ENCODE data around the gene CCT2.
"Not testable (repeated sequence)": the region's sequence is repeated elsewhere in the genome, so short reads cannot be mapped to it uniquely, and the experiment has no call there.

CCT2 gene

DNA sequence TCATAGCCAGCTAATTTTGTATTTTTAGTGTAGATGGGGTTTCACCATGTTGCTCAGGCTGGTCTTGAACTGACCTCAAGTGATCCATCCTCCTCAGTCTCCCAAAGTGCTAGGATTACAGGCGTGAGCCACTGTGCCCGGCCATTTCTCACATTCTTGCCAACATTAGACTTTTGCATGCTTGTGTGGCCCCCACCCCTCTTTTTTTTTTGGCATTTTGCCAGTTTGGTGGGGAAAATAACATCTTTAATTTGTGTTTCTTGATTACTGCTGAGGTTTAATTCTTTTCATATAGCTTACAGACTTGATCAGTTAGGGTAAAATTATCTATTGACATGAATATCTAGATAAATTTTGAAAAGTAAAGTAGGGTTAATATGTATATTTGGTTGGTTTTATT, 3.8 kb downstream of the CCT2 start:
- DNase-seq, result no peak

DNA sequence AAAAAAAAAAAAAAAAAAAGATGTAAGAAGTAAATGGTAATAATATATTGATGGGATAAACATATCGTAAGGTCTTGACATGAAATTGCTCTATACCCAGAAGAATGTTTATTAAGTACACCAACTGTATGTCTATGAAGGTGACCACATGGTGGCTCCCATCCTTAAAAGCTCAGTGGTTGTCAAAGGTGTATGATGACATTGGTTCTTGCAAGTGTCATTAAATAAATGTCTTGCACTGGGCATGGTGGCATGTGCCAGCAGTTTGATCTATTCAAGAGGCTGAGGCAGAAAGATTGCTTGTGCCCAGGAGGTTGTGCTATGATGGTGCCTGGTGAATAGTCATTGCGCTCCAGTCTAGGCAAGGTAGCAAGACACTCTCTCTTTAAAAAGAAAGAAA, 10.4 kb downstream of the CCT2 start:
- DNase-seq, result no peak

DNA sequence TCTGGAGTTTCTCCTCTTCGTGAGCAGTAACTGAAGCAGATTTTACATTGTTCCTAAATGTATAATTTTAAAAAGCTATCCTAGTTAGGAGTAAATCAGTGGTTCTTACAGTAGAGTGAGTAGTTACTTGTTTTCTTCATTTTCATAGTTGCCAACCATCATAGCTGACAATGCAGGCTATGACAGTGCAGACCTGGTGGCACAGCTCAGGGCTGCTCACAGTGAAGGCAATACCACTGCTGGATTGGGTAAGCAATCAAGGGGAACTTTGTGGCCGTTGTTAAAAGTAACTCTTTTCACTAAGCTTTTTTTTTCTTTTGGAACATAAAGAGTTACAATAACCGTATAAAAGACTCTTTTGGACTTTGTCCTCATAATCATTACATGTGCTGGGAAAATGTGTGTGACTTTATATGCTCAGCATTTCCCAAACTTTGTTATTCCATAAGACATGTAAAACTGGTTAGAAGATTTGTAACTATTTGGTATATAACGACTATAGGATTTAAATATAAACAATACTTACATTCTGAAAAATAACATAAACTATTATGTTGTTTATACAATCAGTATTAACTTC, 13.0 kb downstream of the CCT2 start:
- DNase-seq, result no peak

DNA sequence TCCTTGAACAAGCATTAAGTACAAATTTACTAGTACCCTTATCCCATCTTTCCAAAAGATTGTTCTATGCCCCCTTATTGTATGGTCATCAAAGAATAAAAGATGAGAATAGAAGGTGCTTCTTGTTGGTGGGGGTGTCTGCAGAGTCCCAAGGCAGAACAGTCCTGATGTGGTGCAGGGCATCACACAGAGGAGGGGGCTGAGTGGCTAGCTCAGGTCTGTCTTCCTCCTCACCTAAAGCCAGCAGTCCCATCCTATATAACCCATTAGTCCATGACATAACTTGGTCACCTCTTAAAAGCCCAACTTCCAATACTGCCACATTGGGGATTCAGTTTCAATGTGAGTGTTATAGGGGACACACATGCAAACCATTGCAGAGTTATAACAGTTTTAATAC, 15.5 kb downstream of the CCT2 start:
- no peak for DNase-seq

DNA sequence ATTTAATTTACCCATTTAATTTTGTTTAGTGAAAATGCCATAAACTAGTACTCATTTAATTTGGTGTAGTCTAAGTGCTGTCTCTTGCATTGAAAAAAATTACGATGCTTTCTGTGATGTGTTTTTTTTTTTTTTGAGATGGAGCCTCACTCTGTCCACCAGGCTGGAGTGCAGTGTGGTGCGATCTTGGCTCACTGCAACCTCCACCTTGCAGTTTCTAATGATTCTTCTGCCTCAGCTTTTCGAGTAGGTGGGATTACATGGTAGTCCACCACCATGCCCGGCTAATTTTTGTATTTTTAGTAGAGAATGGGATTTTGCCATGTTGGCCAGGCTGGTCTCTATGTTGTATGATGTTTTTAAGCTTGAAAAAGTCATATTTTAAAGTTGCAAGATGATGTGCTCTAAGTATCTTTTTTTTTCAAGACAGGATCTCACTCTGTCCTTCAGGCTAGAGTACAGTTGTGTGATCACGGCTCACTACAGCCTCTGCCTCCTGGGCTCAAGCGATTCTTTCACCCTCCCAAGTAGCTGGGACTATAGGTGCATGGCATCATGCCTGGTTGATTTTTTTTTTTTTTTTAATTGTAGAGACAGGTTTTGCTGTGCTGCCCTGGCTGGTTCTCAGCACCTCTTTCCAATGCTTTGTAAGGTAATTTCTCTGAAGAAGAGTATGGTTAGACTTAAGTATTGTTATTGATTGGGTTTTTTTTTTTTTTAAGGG, 16.9 kb downstream of the CCT2 start:
- DNase-seq, result no peak

DNA sequence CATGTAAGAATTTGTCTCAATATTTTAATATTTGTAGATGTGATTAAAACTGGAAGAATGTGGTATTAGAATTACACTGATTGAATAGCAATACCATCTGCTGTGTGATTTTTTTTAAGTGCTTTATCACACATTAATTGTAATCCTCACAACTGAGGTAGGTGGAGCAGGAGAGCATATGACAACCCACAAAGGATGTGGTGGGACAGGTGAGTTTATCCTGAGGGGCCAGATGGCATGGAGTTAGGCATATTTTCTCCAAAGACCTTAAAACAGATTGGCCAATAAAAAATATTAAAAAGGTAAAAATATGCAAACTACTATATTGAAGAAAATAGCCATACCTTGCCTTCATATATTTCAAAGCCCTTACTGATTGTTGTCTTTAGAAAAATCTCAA, 17.7 kb downstream of the CCT2 start:
- DNase-seq, result no peak

DNA sequence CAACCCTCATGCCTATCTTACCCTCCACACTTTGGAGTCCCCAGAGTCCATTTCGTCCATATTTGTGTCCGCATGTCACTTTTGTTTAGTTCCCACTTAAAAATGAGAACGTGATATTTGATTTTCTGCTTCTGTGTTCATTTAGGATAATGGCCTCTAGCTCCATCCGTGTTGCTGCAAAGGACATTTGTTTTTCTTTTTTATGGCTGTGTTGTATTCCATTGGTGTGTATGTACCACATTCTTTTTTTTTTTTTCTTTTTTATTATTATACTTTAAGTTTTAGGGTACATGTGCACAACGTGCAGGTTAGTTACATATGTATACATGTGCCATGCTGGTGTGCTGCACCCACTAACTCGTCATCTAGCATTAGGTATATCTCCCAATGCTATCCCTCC, 18.3 kb downstream of the CCT2 start:
- not testable (repeated sequence) for DNase-seq

DNA sequence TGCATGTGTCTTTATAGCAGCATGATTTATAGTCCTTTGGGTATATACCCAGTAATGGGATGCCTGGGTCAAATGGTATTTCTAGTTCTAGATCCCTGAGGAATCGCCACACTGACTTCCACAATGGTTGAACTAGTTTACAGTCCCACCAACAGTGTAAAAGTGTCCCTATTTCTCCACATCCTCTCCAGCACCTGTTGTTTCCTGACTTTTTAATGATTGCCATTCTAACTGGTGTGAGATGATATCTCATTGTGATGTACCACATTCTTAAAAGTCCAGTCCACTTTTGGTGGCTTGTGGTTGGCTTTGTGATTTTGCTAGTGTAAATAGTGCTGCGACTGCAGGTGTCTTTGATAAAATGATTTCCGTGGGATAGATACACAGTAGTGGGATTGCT, 19.0 kb downstream of the CCT2 start:
- DNase-seq, result not testable (repeated sequence)

DNA sequence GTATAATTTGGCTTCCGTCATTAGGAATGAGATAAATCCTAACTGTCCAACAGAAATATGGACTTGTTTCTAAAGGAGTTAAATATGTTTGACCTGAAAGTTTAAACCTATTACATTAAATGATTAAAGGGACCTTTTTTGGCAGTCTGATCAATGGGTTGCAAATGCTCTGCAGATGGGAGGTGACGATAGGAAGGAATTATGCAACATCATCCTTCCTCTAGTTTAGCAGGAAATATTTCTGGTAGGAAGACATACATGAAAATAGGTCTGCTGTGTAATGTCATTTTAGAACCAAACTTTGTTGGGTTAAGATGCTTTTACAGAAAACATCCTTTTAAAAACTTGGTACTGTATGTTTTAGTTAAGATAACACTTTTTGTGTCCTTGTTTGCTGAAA, 22.9 kb downstream of the CCT2 start:
- no peak for DNase-seq

DNA sequence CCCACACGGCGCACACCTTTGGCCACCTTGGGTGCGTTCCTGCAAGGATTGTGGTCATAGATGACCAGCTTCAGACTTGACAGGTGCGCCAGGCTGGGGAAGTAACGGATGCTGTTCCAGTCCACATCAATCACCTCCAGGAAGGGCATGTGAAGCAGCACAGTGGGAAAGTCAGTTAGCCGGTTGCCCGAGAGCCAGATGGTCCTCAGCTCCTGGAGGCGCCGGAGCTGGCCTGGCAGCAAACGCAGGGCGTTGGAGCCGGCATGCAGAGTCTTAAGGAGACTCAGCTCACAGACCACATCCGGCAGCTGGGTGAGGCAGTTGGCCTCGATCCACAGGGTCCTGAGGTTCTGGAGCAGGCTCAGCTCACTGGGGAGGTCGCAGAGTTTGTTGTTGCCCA, 24.9 kb downstream of the CCT2 start:
- no peak for DNase-seq

DNA sequence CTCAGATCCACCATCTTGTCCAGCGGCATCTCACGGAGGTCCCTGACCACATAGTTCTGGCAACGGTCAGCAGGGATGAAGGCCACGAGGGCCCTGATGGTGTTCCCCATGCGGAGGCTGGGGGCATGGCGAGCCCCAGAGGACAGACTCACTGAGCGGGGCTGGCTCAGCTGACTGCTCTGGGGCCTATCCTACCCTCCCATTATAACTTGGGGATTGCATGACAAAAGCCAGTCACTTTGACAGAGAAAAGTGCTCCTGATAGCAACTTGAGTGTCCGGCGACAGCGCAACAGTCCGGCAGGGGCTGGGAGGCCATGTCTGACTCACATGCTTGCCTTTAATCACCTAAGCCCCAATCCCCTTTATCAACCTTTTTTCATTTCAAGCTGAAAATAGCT, 25.5 kb downstream of the CCT2 start, which contains the start of gene LRRC10:
TSS of gene LRRC10 (minus strand) at position 179 of the 400 bp plus-strand sequence. CDS start at position 110, 69 bp downstream.
- DNase-seq, result no peak

DNA sequence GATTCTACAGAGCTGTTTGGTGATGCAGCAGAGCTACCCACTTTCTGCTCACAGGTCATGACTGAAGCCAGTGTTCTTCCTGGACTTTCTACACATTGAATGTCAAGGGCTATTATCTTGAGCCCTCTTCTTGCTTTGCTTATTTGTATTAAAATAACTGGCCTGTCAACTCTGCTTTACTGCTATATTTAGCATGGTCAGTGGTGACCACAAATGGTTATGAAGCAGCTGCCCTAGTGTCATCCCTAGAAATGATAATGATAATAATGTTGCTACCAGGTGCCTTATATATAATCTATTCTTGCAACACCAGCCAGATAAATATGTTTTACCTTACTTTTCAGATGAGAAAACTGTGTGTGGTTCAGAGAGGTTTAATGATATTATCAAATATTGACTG, 28.1 kb downstream of the CCT2 start:
- no peak for DNase-seq

DNA sequence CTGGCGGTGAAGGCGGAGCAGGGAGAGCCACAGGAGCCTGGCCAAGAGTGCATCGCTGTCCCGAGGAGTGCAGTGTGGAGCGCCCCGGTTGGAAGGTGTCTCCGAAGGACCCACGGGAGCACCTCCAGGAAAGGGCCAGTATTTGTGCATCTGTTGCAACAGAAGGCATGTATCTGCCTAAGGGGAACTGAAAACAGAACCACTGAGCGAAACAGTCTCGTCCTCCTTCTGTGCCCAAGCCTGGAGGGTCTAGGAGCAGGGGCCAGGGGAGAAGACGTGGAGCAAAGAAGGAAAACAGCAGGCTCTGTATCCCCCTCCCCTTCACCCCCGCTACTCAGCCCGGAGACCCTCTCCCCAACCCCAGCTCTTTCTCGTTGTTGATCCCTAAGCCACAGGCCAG, 30.8 kb downstream of the CCT2 start:
- no peak for DNase-seq

DNA sequence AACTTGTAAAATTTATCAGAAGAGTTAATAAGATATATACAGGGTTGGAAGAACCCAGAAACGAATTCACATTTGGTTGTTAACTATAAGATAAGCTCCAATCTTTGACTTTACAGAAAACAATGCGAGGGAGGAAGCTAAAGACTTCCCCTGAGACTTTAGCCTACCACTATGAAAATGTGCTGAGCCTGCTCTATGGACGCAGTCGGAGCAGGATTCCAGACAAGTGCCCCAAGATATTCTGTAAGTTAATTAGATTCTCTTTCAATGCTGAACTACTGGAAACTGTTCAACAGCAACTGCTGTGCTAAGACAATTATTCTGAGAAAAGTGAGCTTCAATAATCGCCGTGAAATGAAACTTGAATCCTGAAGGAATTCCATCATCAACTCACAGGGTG, 33.8 kb downstream of the CCT2 start:
- DNase-seq, result no peak

DNA sequence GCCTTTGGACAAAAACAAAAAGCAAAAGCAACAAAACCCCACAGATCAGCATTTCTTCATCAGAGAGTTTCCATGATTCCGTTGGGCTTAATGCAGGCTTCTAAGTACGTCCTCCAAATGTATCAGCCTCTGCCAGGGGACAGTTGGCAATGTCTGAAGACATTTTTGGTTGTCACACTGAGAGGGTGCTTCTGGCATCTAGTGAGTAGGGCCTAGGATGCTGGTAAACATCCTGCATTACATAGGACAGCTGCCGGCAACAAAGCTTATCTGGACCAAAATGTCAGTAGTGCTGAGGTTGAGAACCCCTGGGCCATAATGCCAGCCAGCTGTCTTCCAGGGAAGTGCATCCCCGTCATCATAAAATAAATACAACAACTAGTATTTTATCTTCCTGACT, 34.8 kb downstream of the CCT2 start:
- DNase-seq, result no peak

DNA sequence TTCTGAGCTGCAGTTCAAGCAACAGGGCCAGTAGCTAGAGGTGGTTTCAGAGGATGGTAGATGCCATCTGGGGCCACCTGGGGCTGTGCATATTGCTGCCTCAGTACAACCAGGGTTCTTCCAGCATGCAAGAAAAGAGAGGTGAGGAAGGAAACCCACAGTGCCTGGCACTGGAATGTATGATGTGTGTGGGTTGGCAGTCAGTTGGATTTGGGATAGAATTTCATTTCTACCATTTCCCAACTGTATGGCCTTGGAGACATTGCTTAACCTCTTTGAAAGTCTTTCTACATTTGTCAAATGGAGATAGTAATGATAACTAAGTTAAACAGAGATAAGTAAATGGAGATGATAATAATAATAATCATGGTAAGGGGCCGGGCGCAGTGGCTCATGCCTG, 35.7 kb downstream of the CCT2 start:
- DNase-seq, result no peak

DNA sequence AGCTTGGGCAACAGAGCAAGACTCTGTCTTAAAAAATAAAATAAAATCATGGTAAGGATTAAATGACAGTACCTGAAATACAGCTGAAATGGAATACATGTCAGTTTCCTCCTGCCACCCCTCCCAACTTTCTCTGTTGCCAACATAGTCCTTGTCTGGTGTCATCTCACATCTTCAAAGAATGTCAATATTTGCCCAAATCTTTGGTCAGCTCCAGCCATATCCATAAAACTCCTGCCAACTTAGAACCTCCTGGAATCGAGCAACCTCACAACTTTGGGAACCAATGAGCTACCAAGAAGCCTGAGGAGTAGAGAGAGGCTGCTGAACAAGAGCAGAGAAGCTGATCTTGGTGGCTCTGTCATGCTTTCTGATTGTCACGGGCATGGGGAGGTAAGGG, 36.3 kb downstream of the CCT2 start:
- no peak for DNase-seq

DNA sequence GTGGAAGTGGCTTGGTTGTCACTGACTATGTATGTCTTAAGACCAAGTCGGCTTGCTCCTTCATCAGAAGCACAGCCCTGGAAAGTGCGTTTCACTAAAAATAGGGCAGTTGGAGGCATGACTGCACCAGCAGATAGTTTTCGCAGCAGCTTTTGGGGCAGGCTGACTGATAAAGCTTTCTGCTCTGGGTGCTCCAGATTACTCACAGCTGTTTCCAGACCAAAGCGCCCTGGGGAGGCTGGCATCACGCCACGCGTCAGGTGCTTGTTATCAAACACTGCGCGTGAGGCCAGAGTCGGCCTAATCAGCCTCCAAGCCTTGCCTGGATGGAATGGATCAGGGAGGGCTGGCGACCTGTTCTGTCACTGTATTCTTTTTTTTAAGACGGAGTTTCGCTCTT, 38.7 kb downstream of the CCT2 start:
- DNase-seq, result no peak

DNA sequence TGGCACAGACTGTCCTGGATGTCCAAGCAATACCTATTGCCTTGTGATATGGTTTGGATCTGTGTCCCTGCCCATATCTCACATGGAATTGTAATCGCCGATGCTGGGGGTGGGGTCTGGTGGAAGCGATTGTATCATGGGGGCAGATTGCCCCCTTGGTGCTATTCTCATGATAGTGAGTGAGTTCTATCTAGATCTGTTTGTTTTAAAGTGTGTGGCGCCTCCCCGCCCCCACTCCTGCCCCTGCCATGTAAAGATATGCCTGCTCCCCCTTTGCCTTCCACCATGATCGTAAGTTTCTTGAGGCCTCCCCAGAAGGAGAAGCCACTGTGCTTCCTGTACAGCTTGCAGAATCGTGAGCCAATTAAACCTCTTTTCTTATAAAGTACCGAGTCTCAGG, 42.2 kb downstream of the CCT2 start:
- DNase-seq, result no peak

DNA sequence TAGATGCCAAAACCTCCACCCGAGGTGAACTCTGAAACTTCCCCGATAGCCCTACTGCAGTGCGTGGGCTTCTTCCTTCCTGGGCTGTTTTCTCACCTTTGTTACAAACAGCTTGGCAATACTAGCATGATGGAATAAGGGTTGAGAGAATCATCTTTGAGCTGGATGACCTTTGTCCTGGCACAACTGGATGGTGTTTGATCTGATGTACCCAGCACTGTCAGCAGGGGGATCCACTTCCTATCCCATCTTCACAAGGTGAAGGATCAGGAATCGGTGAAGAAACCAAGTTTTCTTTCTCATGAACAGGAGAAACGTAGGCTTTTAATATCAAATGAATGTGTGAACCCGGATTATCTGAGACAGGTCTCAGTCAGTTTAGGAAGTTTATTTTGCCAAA, 44.9 kb downstream of the CCT2 start:
- no peak for DNase-seq

DNA sequence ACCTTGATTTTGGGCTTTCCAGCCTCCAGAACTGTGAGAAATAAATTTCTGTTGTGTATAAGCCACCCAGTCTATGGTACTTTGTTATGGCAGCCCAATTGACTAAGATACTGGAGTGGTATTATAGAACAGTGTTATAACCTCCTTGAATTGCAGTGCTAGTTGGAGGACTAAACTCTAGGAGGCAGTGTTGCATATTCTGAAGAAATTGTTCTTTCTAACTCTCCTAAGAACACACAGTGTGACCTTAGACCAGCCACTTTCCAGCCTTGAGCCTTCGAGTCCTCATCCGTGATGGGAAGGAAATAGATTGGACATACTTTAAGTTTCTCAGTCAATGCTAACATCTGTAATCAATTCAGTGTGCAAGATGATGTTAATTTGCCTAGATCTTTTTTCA, 47.8 kb downstream of the CCT2 start:
- no peak for DNase-seq

DNA sequence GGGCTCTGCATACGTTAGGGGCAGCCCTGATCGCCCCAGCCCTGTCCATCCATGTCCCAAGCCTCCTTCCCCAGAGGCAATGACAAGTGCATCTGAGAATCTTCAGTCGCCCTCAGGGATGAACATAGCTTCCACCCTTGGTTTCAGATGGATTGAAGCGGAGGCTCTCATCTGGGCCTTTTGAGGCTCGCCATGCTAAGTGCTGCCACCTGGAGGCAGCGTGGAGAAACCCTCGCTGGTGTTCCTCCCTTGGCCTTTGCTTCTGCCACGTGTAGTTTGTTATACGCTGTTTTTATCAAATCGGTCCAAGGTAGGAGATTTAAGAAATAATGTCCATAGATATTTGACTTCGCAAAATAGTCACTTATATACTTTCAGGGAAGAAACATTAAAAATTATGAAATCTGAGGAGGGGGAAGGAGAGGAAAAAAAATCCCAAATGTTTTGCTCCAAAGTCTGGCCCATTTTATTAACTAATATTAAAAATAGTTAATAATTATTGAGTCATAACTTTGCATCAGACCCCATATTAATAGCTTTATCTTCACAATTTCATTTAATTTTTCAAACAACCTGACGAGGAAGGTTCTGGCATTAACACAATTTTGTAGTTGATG, 54.2 kb downstream of the CCT2 start:
- DNase-seq, result no peak

DNA sequence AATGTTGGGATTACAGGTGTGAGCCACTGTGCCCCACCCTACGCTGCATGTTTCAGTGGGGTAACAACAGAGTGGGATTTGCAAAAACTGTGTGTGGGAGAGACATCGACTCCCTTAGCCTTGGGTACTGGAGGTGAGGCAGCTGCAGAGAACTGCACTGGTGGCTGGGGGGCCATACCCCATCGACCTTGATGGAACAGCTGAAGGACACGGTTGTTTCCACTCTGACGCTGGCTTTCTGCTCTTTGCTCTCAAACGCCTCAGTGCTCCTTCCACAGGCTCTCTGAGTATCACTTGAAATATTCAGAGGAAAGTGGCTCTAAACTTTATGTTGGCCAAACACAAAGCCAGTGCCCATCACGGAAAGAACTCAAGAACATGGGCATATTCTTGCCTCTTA, 56.3 kb downstream of the CCT2 start:
- DNase-seq, result no peak

DNA sequence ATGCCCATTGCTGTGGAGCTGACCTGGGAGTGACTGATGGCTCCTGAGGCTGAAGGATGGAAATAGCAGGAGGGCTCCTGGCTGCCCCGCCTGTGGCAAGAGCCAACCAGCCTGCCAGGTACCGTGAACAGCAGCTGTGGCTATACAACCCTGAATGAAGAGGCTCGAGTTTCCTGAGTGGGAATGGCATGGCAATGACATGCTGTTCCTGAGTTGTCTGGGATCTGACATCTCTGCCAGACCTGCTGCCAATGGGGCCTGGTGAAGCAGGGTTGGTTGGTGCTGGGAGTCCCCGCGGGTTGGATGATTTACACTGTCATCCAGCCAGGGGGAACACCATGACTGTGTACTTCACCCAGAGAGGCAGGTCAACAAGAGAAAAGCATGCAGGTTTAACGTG, 57.3 kb downstream of the CCT2 start:
- DNase-seq, result no peak

DNA sequence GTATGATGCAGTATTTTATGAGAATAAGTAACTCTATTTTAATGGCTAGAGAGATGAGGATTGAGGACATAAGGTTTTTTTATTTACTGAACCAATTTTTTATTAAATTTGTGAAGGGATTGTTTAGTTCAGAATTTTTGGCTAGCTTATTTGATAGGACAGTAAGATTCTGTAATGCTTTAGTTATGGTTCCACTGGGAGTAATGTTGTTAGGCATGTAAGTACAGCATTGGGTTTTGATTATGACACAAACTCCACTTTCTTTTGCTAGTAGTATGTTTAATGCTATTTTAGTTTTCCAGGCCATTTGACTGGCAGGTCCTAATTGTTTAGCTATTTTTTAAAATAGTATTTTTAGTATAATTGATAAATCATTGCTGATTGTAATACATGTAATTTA, 59.3 kb downstream of the CCT2 start:
- DNase-seq, result no peak

Measured in DMS 273 treated with DMSO at 0.1 percent for 48 hours (cell line).